ENCODE measurements around the gene IMP3.
"Not testable (repeated sequence)": the region's sequence is repeated elsewhere in the genome, so short reads cannot be mapped to it uniquely, and the experiment has no call there.

- peak; percentile 66 for TF ChIP-seq CTCF (IDR thresholded peaks at IDR 0.05; ENCODE audit: borderline replicate concordance, extremely low read depth, low read length, poor library complexity, severe bottlenecking)
- not testable (repeated sequence) for TF ChIP-seq EZH2 (IDR thresholded peaks at IDR 0.05; ENCODE audit: borderline replicate concordance, low read depth, low read length, severe bottlenecking)
These were observed 46.2 kb upstream of the IMP3 start for GRCh38 chr15:75686212-75686642.
